ENCODE results near the gene MAP4K4. TPM values are rescaled to one million over a fixed set of nuclear protein-coding genes. Genes with fewer than 3 reads are reported as not detected.

The MAP4K4 gene
- total RNA-seq, 2 experiments from 2014 or later: 67.2 to 181 TPM

- H3K79me2 ChIP-seq (ENCODE audit: insufficient read depth, low read depth, low read length): peaks cover 99% of the 10 kb centered on the region
- no peak overlapping the region for H3K27ac ChIP-seq (ENCODE audit: low read depth, low read length, poor library complexity, severe bottlenecking)
- H3K36me3 ChIP-seq (ENCODE audit: insufficient read depth, low read length): peaks cover 7% of the 10 kb centered on the region; the same call in 1 of the 2 replicates
- no peaks in the 10 kb centered on the region for H3K9me2 ChIP-seq (ENCODE audit: insufficient read depth, low read length)
- no peaks in the 10 kb centered on the region for H3K9me3 ChIP-seq (ENCODE audit: low read length)
- H4K20me1 ChIP-seq (ENCODE audit: insufficient read depth, low read length): peaks cover 53% of the 10 kb centered on the region
- CTCF ChIA-PET (ENCODE audit: unreplicated experiment): no interaction called here
- H3K4me1 ChIP-seq (ENCODE audit: insufficient read depth, low read length, poor library complexity, severe bottlenecking): peaks cover 65% of the 10 kb centered on the region
- no peak for DNase-seq (ENCODE audit: low spot score)
- no TSS peak for BruUV-seq (replicated peaks)
- POLR2A ChIA-PET: interaction anchor here (0.8 kb wide), 1 partner anchor 9 kb away, joined by 8 read pairs; no protein-coding TSS in a partner anchor
- H3K4me3 ChIP-seq (ENCODE audit: low read depth, low read length, poor library complexity, severe bottlenecking): no peak overlapping the region
- peak overlapping the region; percentile 36 for H3K4me2 ChIP-seq (ENCODE audit: low read length)
- no peak for TF ChIP-seq CTCF (conservative IDR thresholded peaks at IDR 0.05; ENCODE audit: low read length)
- no peak for TF ChIP-seq EZH2phosphoT487 (IDR thresholded peaks at IDR 0.05; ENCODE audit: borderline replicate concordance, low read depth, low read length)
- intact Hi-C loops (cut with micrococcal nuclease; ENCODE audit: unreplicated experiment): no loop called here
- H2AFZ ChIP-seq (ENCODE audit: low read length): no peak overlapping the region
These were observed 37.1 kb downstream of the MAP4K4 start for GRCh38 chr2:101734505-101735165.

GRCh38 chr2:101735166-101735533 is 37.6 kb downstream of the MAP4K4 start:
- BruUV-seq (replicated peaks): no TSS peak
- peaks cover 54% of the 10 kb centered on the region for H4K20me1 ChIP-seq (ENCODE audit: insufficient read depth, low read length)
- peaks cover 65% of the 10 kb centered on the region for H3K4me1 ChIP-seq (ENCODE audit: insufficient read depth, low read length, poor library complexity, severe bottlenecking)
- H3K79me2 ChIP-seq (ENCODE audit: insufficient read depth, low read depth, low read length): peaks cover 98% of the 10 kb centered on the region
- POLR2A ChIA-PET: interaction anchor here (1.3 kb wide), 1 partner anchor 17 kb away, joined by 3 read pairs; no protein-coding TSS in a partner anchor
- TF ChIP-seq EZH2phosphoT487 (IDR thresholded peaks at IDR 0.05; ENCODE audit: borderline replicate concordance, low read depth, low read length) (no peak), CTCF (conservative IDR thresholded peaks at IDR 0.05; ENCODE audit: low read length) (no peak)
- intact Hi-C loops (cut with micrococcal nuclease; ENCODE audit: unreplicated experiment): no loop called here
- no peak overlapping the region for H3K27ac ChIP-seq (ENCODE audit: low read depth, low read length, poor library complexity, severe bottlenecking)
- peaks cover 9% of the 10 kb centered on the region; the same call in 1 of the 2 replicates for H3K36me3 ChIP-seq (ENCODE audit: insufficient read depth, low read length)
- H2AFZ ChIP-seq (ENCODE audit: low read length): no peak overlapping the region
- CTCF ChIA-PET (ENCODE audit: unreplicated experiment): no interaction called here
- no peaks in the 10 kb centered on the region for H3K9me3 ChIP-seq (ENCODE audit: low read length)
- H3K4me3 ChIP-seq (ENCODE audit: low read depth, low read length, poor library complexity, severe bottlenecking): no peak overlapping the region
- DNase-seq (ENCODE audit: low spot score): no peak
- no peaks in the 10 kb centered on the region for H3K9me2 ChIP-seq (ENCODE audit: insufficient read depth, low read length)
- H3K4me2 ChIP-seq (ENCODE audit: low read length): 0 out of 2 replicates have a peak overlapping the region, but pooled peaks have one; percentile 36

DNA sequence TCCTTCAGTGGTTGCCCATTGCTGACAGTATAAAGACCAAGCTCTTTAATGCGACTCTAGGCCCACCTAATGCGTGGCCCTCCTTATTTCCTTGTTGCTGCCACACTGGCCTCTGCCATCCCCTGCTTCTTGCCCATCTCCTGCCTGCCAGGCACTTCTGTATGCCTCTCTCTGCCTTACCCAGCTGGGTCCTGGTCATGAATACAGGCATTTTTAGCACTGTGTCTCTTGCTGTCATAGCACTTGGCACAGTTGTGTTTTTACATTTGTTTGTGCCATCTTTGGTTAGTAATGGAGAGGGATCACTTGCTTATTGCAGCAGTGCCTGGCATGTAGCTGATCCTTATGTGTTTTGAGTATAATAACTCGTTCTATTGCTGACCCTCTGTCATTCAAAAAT is 38.7 kb downstream of the MAP4K4 start:
- Histone ChIP-seq H4K20me1 (ENCODE audit: insufficient read depth, low read length) (peaks cover 57% of the 10 kb centered on the region), H3K4me1 (ENCODE audit: insufficient read depth, low read length, poor library complexity, severe bottlenecking) (peaks cover 71% of the 10 kb centered on the region), H3K36me3 (ENCODE audit: insufficient read depth, low read length) (peaks cover 9% of the 10 kb centered on the region; the same call in 1 of the 2 replicates), H3K4me2 (ENCODE audit: low read length) (peak overlapping the region; percentile 32; the same call in 1 of the 2 replicates), H3K4me3 (ENCODE audit: low read depth, low read length, poor library complexity, severe bottlenecking) (no peak overlapping the region), H3K9me2 (ENCODE audit: insufficient read depth, low read length) (no peaks in the 10 kb centered on the region), H3K9me3 (ENCODE audit: low read length) (no peaks in the 10 kb centered on the region), H3K79me2 (ENCODE audit: insufficient read depth, low read depth, low read length) (peaks cover 97% of the 10 kb centered on the region), H2AFZ (ENCODE audit: low read length) (no peak overlapping the region), H3K27ac (ENCODE audit: low read depth, low read length, poor library complexity, severe bottlenecking) (no peak overlapping the region)
- DNase-seq (ENCODE audit: low spot score): no peak
- ChIA-PET CTCF (ENCODE audit: unreplicated experiment) (no interaction called here), POLR2A (interaction anchor here (1.0 to 1.3 kb wide), 2 partner anchors 9 to 18 kb away, joined by 3 to 5 read pairs; no protein-coding TSS in a partner anchor)
- TF ChIP-seq EZH2phosphoT487 (IDR thresholded peaks at IDR 0.05; ENCODE audit: borderline replicate concordance, low read depth, low read length) (no peak), CTCF (conservative IDR thresholded peaks at IDR 0.05; ENCODE audit: low read length) (no peak)
- intact Hi-C loops (cut with micrococcal nuclease; ENCODE audit: unreplicated experiment): no loop called here
- no TSS peak for BruUV-seq (replicated peaks)
